Brain microvascular endothelial cell (primary cell): ENCODE measurements around the gene C1orf52.

Experiments used
- DNase-seq: peaks from one replicate; pipeline ENCODE4 v3.0.0-alpha.2; 2020
- H3K27ac ChIP-seq: fragments of 250-450 bp; sonication (Bioruptor Pico); 2 replicates; pipeline ENCODE4 v1.5.1; 2020; ENCODE audit warnings: mild to moderate bottlenecking, moderate library complexity
- H3K27me3 ChIP-seq: fragments of 250-450 bp; sonication (Bioruptor Pico); replicated peaks from 2 replicates; pipeline ENCODE4 v1.5.1; 2020; ENCODE audit warnings: mild to moderate bottlenecking
- H3K36me3 ChIP-seq: fragments of 250-450 bp; sonication (Bioruptor Pico); replicated peaks from 2 replicates; pipeline ENCODE4 v1.5.1; 2020; ENCODE audit warnings: mild to moderate bottlenecking
- H3K4me3 ChIP-seq: 2 replicates; pipeline ENCODE4 v1.5.1; 2011; ENCODE audit warnings: low read depth, mild to moderate bottlenecking, control low read depth, low read length, moderate library complexity
- in situ Hi-C: cut with HindIII; loops from 2 replicates; pipeline ENCODE4 v1.10.0; 2017; ENCODE audit warnings: low sequenced_read_pairs, low pct_ligation_motif_present
- TF ChIP-seq, protein P1 (sequence below): IDR thresholded peaks from 2 replicates; pipeline ENCODE4 v1.5.1; 2011; ENCODE audit warnings: low read depth, mild to moderate bottlenecking, moderate library complexity, low read length, control low read depth, inconsistent platforms; ENCODE audit errors: missing control alignments

The C1orf52 gene

DNA sequence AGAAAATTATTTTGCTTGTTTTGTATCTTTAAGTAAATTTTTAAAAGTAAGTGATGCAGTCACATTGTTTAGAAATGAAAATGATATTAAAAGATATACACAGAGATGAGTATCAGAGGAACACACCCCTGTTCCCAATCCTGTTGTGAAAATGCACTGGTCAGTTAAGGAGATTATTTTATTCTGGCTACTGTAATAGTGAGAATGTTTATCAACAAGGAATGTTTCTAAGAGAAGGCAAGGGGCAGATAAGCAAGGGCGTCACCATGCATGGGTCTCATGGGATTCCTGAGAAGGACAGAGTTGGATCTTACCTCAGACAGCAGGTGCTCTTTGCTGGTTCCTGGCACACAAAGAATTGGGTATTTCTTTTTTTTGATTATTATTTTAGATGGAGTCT, 21.8 kb downstream of the C1orf52 start:
- Histone ChIP-seq H3K4me3 (no peak overlapping the region), H3K36me3 (no peaks in the 10 kb centered on the region), H3K27ac (no peak overlapping the region), H3K27me3 (no peaks in the 10 kb centered on the region)
- no peak for DNase-seq
- in situ Hi-C loops, result no loop called here
- TF ChIP-seq, protein P1, sequence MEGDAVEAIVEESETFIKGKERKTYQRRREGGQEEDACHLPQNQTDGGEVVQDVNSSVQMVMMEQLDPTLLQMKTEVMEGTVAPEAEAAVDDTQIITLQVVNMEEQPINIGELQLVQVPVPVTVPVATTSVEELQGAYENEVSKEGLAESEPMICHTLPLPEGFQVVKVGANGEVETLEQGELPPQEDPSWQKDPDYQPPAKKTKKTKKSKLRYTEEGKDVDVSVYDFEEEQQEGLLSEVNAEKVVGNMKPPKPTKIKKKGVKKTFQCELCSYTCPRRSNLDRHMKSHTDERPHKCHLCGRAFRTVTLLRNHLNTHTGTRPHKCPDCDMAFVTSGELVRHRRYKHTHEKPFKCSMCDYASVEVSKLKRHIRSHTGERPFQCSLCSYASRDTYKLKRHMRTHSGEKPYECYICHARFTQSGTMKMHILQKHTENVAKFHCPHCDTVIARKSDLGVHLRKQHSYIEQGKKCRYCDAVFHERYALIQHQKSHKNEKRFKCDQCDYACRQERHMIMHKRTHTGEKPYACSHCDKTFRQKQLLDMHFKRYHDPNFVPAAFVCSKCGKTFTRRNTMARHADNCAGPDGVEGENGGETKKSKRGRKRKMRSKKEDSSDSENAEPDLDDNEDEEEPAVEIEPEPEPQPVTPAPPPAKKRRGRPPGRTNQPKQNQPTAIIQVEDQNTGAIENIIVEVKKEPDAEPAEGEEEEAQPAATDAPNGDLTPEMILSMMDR, result no peak

DNA sequence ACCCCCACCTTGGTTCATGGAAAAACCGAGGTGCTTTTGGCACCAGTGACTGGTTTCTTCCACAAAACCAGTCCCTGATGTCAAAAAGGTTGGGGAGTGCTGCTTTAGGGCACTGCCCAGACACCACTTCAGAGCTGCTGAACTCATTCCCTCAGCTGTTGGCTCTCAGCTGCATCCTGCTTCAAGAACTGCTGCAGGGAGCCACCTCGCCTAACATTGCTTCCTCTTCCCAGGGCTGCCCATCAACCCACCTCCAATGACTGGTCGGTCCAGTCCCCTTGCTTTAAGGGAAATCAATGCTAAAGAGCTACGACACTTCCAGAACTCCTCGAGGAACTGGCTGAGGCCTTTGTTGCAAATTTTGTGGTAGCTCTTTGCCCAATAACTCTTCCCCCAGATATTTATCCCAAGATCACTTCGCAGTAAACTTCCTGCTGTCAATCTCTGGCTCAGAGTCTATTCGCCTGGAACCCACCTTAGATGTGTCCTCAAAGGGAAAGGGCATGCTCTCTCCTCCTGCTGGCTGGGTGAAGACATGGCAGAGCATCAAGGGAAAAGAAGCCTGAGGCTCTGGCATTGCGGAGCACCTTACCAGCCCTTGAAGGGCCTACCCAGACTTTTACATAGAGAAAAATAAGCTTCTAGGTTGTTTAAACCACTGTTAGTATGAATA, 29.0 kb downstream of the C1orf52 start:
- Histone ChIP-seq H3K4me3 (no peak overlapping the region), H3K27me3 (no peaks in the 10 kb centered on the region), H3K27ac (no peak overlapping the region), H3K36me3 (no peaks in the 10 kb centered on the region)
- in situ Hi-C loops, result no loop called here
- DNase-seq, result no peak
- TF ChIP-seq, protein P1, result peak; percentile 64

DNA sequence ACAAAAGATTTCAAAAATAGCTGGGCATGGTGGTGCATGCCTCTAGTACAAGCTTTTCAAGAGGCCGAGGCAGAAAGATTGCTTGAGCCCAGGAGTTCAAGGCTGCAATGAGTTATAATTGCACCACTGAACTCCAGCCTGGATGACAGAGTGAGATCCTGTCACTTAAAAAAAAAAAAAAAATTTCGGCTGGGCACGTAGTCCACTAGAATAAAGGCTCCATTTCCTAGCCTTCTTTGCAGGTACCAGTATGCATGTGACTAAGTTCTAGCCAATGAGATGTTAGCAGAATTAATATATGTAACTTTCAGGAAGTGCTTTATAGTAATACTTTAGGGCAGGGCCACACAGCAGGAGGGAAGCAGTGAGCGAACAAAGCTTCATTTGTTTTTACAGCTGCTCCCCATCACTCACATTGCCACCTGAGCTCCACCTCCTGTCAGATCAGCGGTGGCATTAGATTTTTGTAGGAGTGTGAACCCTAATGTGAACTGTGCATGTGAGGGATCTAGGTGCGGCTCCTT, 29.8 kb downstream of the C1orf52 start:
- Histone ChIP-seq H3K27ac (no peak overlapping the region), H3K27me3 (no peaks in the 10 kb centered on the region), H3K4me3 (no peak overlapping the region), H3K36me3 (no peaks in the 10 kb centered on the region)
- TF ChIP-seq, protein P1, result no peak
- in situ Hi-C loops, result no loop called here
- no peak for DNase-seq

DNA sequence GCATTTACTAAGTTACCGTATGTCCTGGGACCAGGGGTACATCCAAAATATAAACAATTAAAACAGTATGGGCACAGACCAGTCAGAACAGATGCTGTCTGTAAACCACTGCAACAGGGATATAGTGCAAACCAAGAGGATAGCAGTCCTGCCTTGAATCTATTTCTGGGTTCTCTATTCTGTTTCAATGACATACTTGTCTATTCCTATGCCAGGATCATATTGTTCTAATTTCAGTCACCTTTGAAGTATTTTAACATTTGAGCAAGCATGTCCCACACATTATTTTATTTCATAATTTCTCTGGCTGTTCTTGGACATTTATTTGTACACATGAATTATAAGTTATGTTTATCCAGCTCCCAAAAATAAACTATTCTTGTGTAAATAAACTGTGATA, 30.5 kb downstream of the C1orf52 start:
- Histone ChIP-seq H3K27me3 (no peaks in the 10 kb centered on the region), H3K36me3 (no peaks in the 10 kb centered on the region), H3K27ac (no peak overlapping the region), H3K4me3 (no peak overlapping the region)
- in situ Hi-C loops, result no loop called here
- DNase-seq, result no peak
- TF ChIP-seq, protein P1, result no peak

DNA sequence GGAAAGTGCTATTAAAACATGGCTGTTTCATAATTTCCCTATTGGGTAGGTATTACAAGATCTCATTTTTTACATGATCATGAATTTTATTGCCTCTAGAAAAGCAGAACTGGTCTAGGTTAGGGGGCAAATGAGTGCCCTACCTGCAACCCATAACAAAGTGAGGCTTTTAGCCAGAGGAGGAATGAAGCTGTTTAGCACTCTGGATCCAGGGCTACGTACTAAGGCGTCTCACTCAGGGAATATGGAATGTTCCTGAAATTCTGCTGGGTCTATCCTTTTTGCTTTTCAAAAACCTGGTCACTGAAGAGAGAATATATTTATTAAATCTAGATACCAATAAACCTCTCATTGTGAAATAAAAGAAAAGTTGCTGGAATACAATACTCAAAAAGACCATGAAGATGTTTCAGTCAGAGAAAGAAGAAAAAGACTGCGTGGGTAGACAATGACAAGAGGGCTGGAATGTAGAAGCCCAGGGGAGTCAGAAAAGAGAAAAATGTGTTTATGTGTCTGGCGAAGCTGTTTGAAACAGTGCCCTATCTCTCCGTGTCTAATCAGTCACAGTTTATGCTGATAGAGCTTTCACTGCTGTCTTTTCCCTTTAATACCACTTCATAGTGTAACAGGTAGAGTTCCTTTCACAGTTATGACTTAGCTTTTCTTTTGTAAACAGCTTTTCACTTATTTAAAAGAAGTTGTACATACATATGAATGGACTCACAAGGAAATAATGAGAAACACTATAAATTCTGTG, 33.7 kb downstream of the C1orf52 start:
- in situ Hi-C loops, result no loop called here
- Histone ChIP-seq H3K36me3 (no peaks in the 10 kb centered on the region), H3K4me3 (no peak overlapping the region), H3K27me3 (no peaks in the 10 kb centered on the region), H3K27ac (no peak overlapping the region)
- TF ChIP-seq, protein P1, result no peak
- peak; percentile 12 for DNase-seq
